CD14-positive monocyte (primary cell): ENCODE measurements around the gene KCNN2. TPM values are rescaled to one million over a fixed set of nuclear protein-coding genes. Genes with fewer than 3 reads are reported as not detected.

Experiments
- DNase-seq, 3 donors: peaks; one replicate each; pipeline ENCODE4 v3.0.0-alpha.2; 2011 to 2022
- H2AFZ ChIP-seq: 2 replicates; pipeline ENCODE4 v1.6.0; 2012; ENCODE audit warnings: mild to moderate bottlenecking, low read depth, low read length, inconsistent platforms; ENCODE audit not compliant: insufficient read depth, poor library complexity, severe bottlenecking
- H3K27ac ChIP-seq, 2 donors: 1 replicate in 1 of 2; 2 replicates in 1 of 2; pipeline ENCODE4 v1.5.1; 2012 to 2013; ENCODE audit warnings: low read length in 2 of 2, control low read depth in 1 of 2, inconsistent platforms in 1 of 2, low read depth in 1 of 2, mild to moderate bottlenecking in 1 of 2
- H3K27me3 ChIP-seq, 2 donors: one replicate each; pipeline versions ENCODE4 v1.6.0 to v1.6.1; 2011 to 2013; ENCODE audit warnings: low read length in 2 of 2; ENCODE audit not compliant: control insufficient read depth in 2 of 2, insufficient read depth in 2 of 2
- H3K36me3 ChIP-seq, 2 donors: replicated peaks in 1 of 2; 1 replicate in 1 of 2; 2 replicates in 1 of 2; pipeline versions ENCODE4 v1.5.1 to v1.6.1; 2012 to 2013; ENCODE audit warnings: low read length in 2 of 2, control low read depth in 1 of 2, inconsistent platforms in 1 of 2, mild to moderate bottlenecking in 1 of 2; ENCODE audit not compliant: insufficient read depth in 2 of 2, control insufficient read depth in 1 of 2
- H3K4me1 ChIP-seq, 2 donors: 1 replicate in 1 of 2; 2 replicates in 1 of 2; pipeline versions ENCODE4 v1.5.1 to v1.6.1; 2012 to 2013; ENCODE audit warnings: low read length in 2 of 2, control low read depth in 1 of 2, inconsistent platforms in 1 of 2, mild to moderate bottlenecking in 1 of 2, moderate library complexity in 1 of 2; ENCODE audit not compliant: insufficient read depth in 2 of 2, control insufficient read depth in 1 of 2
- H3K4me2 ChIP-seq: replicated peaks from 2 replicates; pipeline ENCODE3; 2012; ENCODE audit warnings: low read length, moderate library complexity, mild to moderate bottlenecking; ENCODE audit not compliant: poor library complexity, severe bottlenecking; ENCODE audit errors: extremely low read depth
- H3K4me3 ChIP-seq, 3 experiments: fragments of 200-600 bp in 1 of 3; sonication (generic) in 1 of 3; replicated peaks in 1 of 3; 1 replicate in 2 of 3; 2 replicates in 1 of 3; pipeline ENCODE4 v1.5.1; 2011 to 2013; ENCODE audit warnings: low read length in 3 of 3, mild to moderate bottlenecking in 3 of 3, control low read depth in 2 of 3, low read depth in 2 of 3, inconsistent platforms in 1 of 3, moderate library complexity in 1 of 3
- H3K79me2 ChIP-seq: 2 replicates; pipeline ENCODE4 v1.6.0; 2012; ENCODE audit warnings: mild to moderate bottlenecking, control low read depth, inconsistent platforms, low read length, moderate library complexity; ENCODE audit not compliant: insufficient read depth
- H3K9ac ChIP-seq: 2 replicates; pipeline ENCODE4 v1.6.0; 2017; ENCODE audit warnings: low read length, mild to moderate bottlenecking; ENCODE audit not compliant: insufficient read depth, poor library complexity, severe bottlenecking
- H3K9me3 ChIP-seq, 2 donors: replicated peaks in 1 of 2; 1 replicate in 1 of 2; 2 replicates in 1 of 2; pipeline versions ENCODE4 v1.5.1 to v1.6.1; 2012 to 2013; ENCODE audit warnings: low read length in 2 of 2, control low read depth in 1 of 2; ENCODE audit not compliant: control insufficient read depth in 1 of 2, insufficient read depth in 1 of 2
- H4K20me1 ChIP-seq: 2 replicates; pipeline ENCODE4 v1.6.0; 2012; ENCODE audit warnings: mild to moderate bottlenecking, low read length, control low read depth, moderate library complexity; ENCODE audit not compliant: insufficient read depth
- H3K27ac Mint-ChIP-seq, 7 donors: one replicate each; pipeline ENCODE4 v1.8.0; 2020; ENCODE audit warnings: mild to moderate bottlenecking in 7 of 7, mixed read lengths in 7 of 7, moderate library complexity in 6 of 7, inconsistent platforms in 2 of 7
- H3K27me3 Mint-ChIP-seq, 3 donors: one replicate each; pipeline ENCODE4 v1.8.0; 2021 to 2022; ENCODE audit warnings: low read depth in 3 of 3, mild to moderate bottlenecking in 3 of 3, mixed read lengths in 3 of 3, moderate library complexity in 3 of 3, inconsistent platforms in 1 of 3
- H3K36me3 Mint-ChIP-seq, 2 donors: one replicate each; pipeline ENCODE4 v1.8.0; 2020; ENCODE audit warnings: mixed read lengths in 2 of 2, inconsistent platforms in 1 of 2, mild to moderate bottlenecking in 1 of 2
- H3K4me1 Mint-ChIP-seq: one replicate; pipeline ENCODE4 v1.8.0; 2020; ENCODE audit warnings: mild to moderate bottlenecking, mixed read lengths
- H3K4me3 Mint-ChIP-seq, 2 donors: one replicate each; pipeline ENCODE4 v1.8.0; 2020; ENCODE audit warnings: mild to moderate bottlenecking in 2 of 2, mixed read lengths in 2 of 2, moderate library complexity in 1 of 2
- H3K9me3 Mint-ChIP-seq, 7 donors: one replicate each; pipeline ENCODE4 v1.8.0; 2020 to 2022; ENCODE audit warnings: mixed read lengths in 7 of 7, mild to moderate bottlenecking in 6 of 7, moderate library complexity in 6 of 7, inconsistent platforms in 2 of 7
- CTCF ChIP-seq: fragments of 200-600 bp; IDR thresholded peaks from one replicate; pipeline ENCODE4 v1.8.0; 2022; ENCODE audit warnings: antibody characterized with exemption, mild to moderate bottlenecking
- WGBS: methylation state at CpG from one replicate; pipeline ENCODE4 v1.1.5; 2013; ENCODE audit warnings: missing lambda C conversion rate; ENCODE audit not compliant: insufficient coverage; 5-methylcytosine and 5-hydroxymethylcytosine counted together
- intact Hi-C, 2 donors: fragments of 100-400 bp; cut with micrococcal nuclease; formaldehyde crosslinking; loops; one replicate each; pipeline versions ENCODE4 v1.15.0 to v1.15.1; 2023
- polyA plus RNA-seq, 3 donors: library from polyadenylated mRNA; depleted of rRNA in 1 of 3; unstranded in 2 of 3; stranded (reverse) in 1 of 3; fragments of 300-500 nt in 2 of 3; fragments of >200 nt in 1 of 3; fragmentation: Illumina TruSeq in 2 of 3; gene quantifications; 1 replicate in 2 of 3; 2 replicates in 1 of 3; pipeline ENCODE4 v1.2.3, GENCODE V29; 2012 to 2021

KCNN2 gene
- polyA plus RNA-seq, 3 donors = not detected

GRCh38 chr5:114473541-114473940, 111.7 kb downstream of the KCNN2 start:
- Histone ChIP-seq H4K20me1 (no peaks in the 10 kb centered on the region), H3K27ac (no peak overlapping the region), H3K9me3 (peaks cover 0 to 4% of the 10 kb centered on the region in 2 donors), H3K4me1 (no peaks in the 10 kb centered on the region), H3K4me3 (no peak overlapping the region), H2AFZ (no peak overlapping the region), H3K36me3 (no peaks in the 10 kb centered on the region), H3K79me2 (no peaks in the 10 kb centered on the region), H3K4me2 (no peak overlapping the region), H3K9ac (no peak overlapping the region), H3K27me3 (no peaks in the 10 kb centered on the region)
- Mint-ChIP-seq H3K4me3 (no peak overlapping the region), H3K9me3 (peaks cover 0 to 4% (median 2%) of the 10 kb centered on the region in 7 donors), H3K27me3 (no peaks in the 10 kb centered on the region), H3K27ac (no peak overlapping the region), H3K4me1 (no peaks in the 10 kb centered on the region), H3K36me3 (no peaks in the 10 kb centered on the region)
- no peak for DNase-seq
- intact Hi-C loops = no loop called here
- TF ChIP-seq CTCF = no peak
- no CpG with 5 or more reads among the region's 2 CpGs for WGBS

- H4K20me1 ChIP-seq = no peaks in the 10 kb centered on the region
- H3K27me3 Mint-ChIP-seq = peaks cover 0 to 1% (median 0%) of the 10 kb centered on the region in 3 donors
Observed at GRCh38 chr5:114477816-114478334, 116.0 kb downstream of the KCNN2 start.

More at GRCh38 chr5:114477816-114478334, 116.0 kb downstream of the KCNN2 start:
- Histone ChIP-seq H2AFZ (no peak overlapping the region), H3K9ac (no peak overlapping the region), H3K27ac (no peak overlapping the region), H3K9me3 (peaks cover 0 to 4% of the 10 kb centered on the region in 2 donors), H3K27me3 (no peaks in the 10 kb centered on the region), H3K36me3 (no peaks in the 10 kb centered on the region), H3K4me1 (no peaks in the 10 kb centered on the region), H3K79me2 (no peaks in the 10 kb centered on the region), H3K4me3 (no peak overlapping the region), H3K4me2 (no peak overlapping the region)
- intact Hi-C loops = no loop called here
- no CpG with 5 or more reads among the region's 1 CpG for WGBS
- Mint-ChIP-seq H3K9me3 (peaks cover 3 to 13% (median 7%) of the 10 kb centered on the region in 7 donors), H3K27ac (no peak overlapping the region), H3K4me3 (no peak overlapping the region), H3K4me1 (no peaks in the 10 kb centered on the region), H3K36me3 (no peaks in the 10 kb centered on the region)
- no peak for TF ChIP-seq CTCF
- DNase-seq = no peak
